T-helper 9 cell (primary cell): Measurements from ENCODE around the gene KCNA3.

ENCODE experiments used
- DNase-seq: peaks from one replicate; pipeline ENCODE4 v3.0.0-alpha.2; 2020
- total RNA-seq, 2 donors: gene quantifications; one replicate each; lab custom pipeline; 2026; lab: John Stamatoyannopoulos, UW

KCNA3 gene
- total RNA-seq, result 256 to 407 reads per million in 2 donors

GRCh38 chr1:110674337-110675059, at the start of gene KCNA3:
Gene KCNA3 (minus strand): TSS chr1:110674940. CDS start chr1:110674809, 131 bp downstream.
- peak; percentile 64 for DNase-seq

- DNase-seq, result no peak
Measured at GRCh38 chr1:110722807-110723206, 48.1 kb upstream of the KCNA3 start.

- DNase-seq, result no peak
Measured at GRCh38 chr1:110719908-110720307, 45.2 kb upstream of the KCNA3 start.

GRCh38 chr1:110718452-110718851, 43.7 kb upstream of the KCNA3 start:
- DNase-seq, result no peak

GRCh38 chr1:110717179-110717578, 42.4 kb upstream of the KCNA3 start:
- DNase-seq, result no peak

- no peak for DNase-seq
Measured at GRCh38 chr1:110714374-110714995, 39.7 kb upstream of the KCNA3 start.

- no peak for DNase-seq
Measured at GRCh38 chr1:110713221-110713620, 38.5 kb upstream of the KCNA3 start.

- DNase-seq, result no peak
Measured at GRCh38 chr1:110710314-110710713, 35.6 kb upstream of the KCNA3 start.

GRCh38 chr1:110708974-110709440, 34.3 kb upstream of the KCNA3 start:
- DNase-seq, result no peak

GRCh38 chr1:110707232-110707631, 32.5 kb upstream of the KCNA3 start:
- no peak for DNase-seq

GRCh38 chr1:110706621-110707020, 31.9 kb upstream of the KCNA3 start:
- no peak for DNase-seq

GRCh38 chr1:110702260-110702659, 27.5 kb upstream of the KCNA3 start:
- no peak for DNase-seq

GRCh38 chr1:110700767-110701166, 26.0 kb upstream of the KCNA3 start:
- DNase-seq, result no peak

GRCh38 chr1:110697606-110698005, 22.9 kb upstream of the KCNA3 start:
- DNase-seq, result no peak

GRCh38 chr1:110696818-110697217, 22.1 kb upstream of the KCNA3 start:
- no peak for DNase-seq

- no peak for DNase-seq
Measured at GRCh38 chr1:110690709-110691365, 16.1 kb upstream of the KCNA3 start.

- no peak for DNase-seq
Measured at GRCh38 chr1:110689868-110690267, 15.1 kb upstream of the KCNA3 start.

GRCh38 chr1:110688514-110688913, 13.8 kb upstream of the KCNA3 start:
- no peak for DNase-seq

GRCh38 chr1:110687250-110687649, 12.5 kb upstream of the KCNA3 start:
- DNase-seq, result no peak

- no peak for DNase-seq
Measured at GRCh38 chr1:110686188-110686587, 11.4 kb upstream of the KCNA3 start.

GRCh38 chr1:110684491-110684890, 9.8 kb upstream of the KCNA3 start:
- DNase-seq, result no peak

- DNase-seq, result no peak
Measured at GRCh38 chr1:110682898-110683297, 8.2 kb upstream of the KCNA3 start.

GRCh38 chr1:110680036-110680735, 5.4 kb upstream of the KCNA3 start:
- no peak for DNase-seq
